GM18511 (cell line): ENCODE results near the gene TRAK1.

Experiments
- ATAC-seq: cut with Tn5 transposase; IDR thresholded peaks from one replicate; pipeline ENCODE4 v1.9.1; 2021; ENCODE audit warnings: mild to moderate bottlenecking, moderate library complexity; ENCODE audit not compliant: unreplicated experiment

TRAK1 gene

DNA sequence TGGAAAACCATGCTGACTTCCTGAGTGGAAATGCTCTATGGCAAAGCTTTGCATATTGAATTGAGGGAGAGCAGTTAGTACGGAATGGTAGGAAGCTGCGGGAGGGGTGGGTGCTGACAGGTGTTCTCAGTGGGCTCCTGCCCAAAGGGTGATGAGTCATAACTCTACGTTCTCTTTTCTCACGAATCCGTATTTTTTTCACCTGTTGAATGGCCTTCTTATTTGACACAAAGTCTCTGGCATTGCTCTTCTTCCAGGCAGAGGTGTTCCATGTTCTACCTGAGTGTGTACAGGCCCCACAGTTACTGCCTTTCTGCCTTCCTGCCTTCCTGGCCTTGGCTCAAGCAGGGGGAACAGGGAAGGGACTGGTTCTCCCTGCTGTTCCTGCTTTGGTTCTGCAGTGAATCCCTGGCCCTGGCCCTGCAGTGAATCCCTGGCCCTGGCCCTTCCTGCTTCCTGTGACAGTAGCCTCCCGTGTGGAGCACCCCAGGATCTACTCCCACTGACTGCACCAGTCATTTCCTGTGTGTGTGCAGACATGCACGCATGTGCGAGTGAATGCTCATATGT is 31.9 kb downstream of the TRAK1 start:
- peak; percentile 59 for ATAC-seq

- ATAC-seq, result no peak
Measured at GRCh38 chr3:42123824-42124658, 32.9 kb downstream of the TRAK1 start.

GRCh38 chr3:42127226-42127625 is 36.1 kb downstream of the TRAK1 start:
- ATAC-seq, result no peak

GRCh38 chr3:42128526-42128925 is 37.4 kb downstream of the TRAK1 start:
- ATAC-seq, result no peak

DNA sequence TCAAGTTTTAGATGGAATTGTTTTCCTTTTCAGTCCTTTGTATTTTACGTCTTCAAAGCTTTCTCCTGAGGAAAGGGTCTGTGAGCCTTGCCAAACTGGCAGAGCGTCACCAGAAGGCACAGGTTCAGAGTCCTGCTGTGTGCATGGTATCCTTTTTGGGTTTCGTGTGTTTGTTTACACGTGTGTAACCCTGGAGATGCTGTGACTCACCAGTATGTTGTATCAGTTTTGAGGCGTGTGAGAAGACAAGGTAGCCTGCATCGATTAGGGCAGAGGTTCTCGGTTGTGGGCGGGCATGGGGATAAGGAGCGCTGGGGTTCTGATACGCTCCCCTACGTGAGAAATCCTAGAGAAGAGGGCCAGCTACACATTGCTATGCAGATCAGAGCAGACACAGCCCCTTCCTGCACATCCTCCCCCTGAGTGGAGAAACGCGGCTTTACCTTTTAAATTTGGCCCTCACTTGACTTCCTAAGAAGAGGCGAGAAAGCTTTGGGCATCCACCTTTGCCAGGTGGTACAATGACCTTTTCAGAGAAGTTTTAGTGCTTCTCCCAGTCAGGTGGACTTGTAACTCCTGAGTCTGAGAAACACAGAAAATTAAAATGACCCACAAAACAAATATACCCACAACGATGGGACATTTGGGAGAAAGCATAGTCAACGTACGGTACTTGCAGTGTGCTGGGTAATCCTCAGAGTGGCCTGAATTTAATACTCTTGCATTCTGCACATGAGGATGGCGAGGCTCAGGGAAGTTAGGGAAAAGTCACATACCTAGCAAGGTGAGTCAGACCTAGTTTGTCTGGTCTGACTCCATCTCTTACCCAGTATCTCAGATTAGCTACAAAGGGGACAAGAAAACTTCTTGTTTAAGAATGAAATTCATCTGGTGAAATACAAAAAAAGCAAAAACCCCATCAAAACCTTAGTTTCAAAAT is 38.1 kb downstream of the TRAK1 start:
- no peak for ATAC-seq

GRCh38 chr3:42130007-42130328 is 38.8 kb downstream of the TRAK1 start:
- ATAC-seq, result no peak

- ATAC-seq, result no peak
Measured at GRCh38 chr3:42130329-42131070, 39.3 kb downstream of the TRAK1 start.

DNA sequence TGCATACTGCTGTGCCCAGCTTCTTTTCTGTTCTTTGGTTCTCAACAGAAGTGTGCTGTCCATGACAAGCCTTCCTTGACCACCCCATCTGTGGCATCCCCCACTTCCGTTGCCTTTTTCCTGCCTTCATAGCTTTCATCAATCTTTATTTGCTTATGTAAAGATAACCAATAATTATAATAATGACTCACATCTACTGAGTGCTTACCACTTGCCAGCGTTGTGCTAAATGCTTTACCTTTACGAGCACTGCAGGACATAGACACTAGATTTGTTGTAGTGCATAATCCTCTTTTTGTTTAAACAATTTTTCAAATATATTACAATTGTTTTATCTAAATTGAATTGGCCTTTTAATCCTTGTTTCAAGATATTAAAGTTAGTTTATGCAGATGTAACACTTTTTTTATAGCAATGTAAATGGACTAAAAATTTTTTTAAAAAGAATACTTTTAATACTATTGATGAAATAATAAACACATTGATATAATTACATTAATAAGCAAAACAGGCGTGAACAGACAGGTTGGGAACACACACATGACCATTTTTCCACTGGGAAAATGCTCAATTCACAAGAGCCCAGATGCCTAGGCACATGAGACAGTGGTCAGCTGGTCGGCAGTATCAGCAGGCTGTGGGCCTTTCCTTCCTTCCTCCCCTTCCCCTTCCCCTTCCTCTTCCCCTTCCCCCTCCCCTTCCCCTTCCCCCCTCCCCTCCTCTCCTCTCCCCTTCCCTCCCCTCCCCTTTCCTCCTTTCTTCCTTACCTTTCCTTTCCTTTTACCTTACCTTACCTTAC is 42.5 kb downstream of the TRAK1 start:
- no peak for ATAC-seq

- no peak for ATAC-seq
Measured at GRCh38 chr3:42134867-42135464, 43.8 kb downstream of the TRAK1 start.

DNA sequence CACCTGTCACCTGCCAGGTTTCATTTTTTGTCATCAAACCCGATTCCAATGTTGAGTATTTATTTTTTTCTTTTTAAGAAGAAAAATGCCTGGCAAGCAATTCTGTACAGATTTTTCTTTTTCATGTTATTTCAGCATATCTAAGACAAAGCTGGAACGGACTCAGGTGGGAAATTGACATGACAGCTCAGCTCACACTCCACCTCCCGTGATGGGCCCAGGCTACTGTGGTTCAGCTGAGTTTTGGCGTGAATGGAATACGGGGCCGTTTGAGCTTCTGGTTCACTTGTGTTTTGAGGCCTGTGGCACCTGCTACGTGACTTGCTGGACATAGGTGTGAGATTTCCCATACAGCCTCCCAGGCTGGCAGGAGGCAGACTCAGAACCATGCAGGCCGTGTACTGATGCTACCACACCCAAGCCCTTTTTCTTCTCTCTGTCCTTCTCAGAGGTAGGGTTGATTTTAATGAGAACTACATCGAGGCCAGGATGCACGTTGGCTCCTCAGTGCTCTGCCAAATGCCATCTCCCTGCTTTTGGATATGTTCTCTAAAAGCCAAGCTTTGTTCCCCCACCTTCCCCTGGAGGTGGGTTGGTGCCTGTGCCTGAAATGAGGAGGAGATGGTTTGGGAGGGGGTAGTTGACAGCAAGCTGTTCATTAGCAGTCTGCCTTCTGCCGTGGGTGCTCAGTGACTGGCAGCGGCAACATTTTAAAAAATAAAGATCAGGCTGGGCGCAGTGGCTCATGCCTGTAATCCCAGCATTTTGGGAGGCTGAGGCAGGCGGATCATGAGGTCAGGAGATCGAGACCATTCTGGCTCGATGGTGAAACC is 48.7 kb downstream of the TRAK1 start:
- no peak for ATAC-seq

GRCh38 chr3:42140665-42141203 is 49.6 kb downstream of the TRAK1 start:
- ATAC-seq, result no peak

- no peak for ATAC-seq
Measured at GRCh38 chr3:42143440-42143839, 52.3 kb downstream of the TRAK1 start.

DNA sequence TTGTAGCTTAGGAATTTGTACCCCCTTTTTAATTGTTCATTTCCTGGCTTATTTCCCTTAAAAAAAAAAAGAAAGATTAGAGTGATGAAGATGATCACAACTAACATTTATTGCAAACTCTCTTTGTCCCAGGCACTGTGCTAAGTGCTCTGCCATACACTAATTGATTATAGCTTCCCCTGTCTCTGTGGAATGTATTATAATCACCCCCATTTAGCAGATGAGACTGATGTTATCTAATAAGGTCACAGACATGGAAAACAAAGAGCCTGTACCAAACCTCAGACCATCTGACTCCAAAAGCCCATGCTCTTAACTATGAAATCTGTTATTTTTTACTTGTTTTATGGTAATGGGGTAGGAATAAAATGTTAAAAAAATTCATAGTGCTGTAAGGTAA is 53.1 kb downstream of the TRAK1 start:
- ATAC-seq, result no peak

DNA sequence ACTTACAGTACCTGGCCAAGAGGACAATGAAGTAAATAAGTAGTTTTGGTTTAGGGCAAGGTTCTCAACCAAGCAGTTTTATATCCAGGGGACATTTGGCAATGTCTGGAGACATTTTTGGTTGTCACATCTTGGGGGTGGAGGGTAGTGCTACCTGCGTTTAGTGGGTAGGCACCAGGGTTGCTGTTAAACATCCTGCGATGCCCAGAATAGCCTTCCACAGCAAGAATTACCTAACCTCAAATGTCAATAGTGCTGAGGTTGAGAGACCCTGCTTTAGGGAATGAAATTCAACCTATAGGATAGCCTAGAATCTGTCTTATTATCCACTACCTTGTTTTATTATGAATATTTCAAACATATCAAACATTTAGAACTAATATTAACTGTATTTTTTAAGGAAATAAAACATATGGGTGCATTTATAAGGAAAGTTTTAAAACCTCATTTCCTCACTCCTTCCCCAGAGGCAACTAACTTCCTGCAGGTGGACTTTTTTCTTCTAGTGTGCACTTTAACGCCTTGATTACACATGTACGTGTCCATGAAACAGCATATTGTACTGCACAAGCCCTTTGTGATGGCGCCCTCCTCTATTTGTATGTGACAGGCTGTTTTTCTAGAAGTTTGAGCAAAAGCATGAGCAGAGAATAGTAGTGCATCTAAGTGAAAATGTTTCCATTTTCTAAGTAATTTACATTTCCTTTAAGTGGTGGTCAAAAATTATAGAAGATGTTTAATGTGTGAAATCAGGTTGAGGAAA is 57.1 kb downstream of the TRAK1 start:
- ATAC-seq, result no peak

DNA sequence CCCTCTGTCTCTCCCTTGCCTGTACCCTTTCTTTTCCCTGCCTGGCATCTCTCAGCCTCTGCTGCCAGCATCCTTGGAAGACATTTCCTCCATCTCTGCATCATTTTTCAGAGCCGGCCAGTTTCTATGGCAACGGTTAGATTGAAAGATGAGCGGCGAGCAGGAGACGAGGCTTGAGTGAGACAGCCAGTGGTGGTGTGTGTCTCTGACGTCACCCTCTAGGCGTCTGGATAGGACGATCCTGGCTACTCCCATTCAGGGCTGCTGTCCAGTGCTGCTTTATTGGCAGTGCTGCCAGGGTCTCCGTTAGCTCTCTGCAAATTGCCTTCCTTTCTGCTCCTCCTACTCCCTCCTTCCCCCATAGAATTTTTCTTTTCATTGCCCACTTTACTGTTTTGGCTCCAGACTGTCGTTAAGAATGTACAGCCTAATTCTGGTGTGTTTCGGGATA is 57.9 kb downstream of the TRAK1 start:
- ATAC-seq, result no peak

DNA sequence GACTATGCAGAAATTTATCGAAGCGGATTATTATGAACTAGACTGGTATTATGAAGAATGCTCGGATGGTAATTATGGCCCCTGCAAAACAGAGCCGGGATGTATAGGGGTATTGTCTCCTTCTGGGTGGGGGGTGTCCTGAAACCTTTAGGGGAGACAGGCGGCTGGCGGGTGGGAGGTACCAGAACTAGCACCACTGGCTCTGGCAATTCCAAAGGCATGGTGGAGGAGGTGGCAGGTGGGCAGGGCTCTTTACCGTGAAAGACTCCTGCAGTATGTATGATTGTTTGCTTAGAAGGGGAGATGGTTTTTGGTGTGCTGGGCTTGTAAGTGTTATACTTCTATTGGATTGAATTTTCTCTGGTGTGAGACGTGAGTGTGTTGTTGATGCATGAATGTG is 58.4 kb downstream of the TRAK1 start:
- ATAC-seq, result no peak

DNA sequence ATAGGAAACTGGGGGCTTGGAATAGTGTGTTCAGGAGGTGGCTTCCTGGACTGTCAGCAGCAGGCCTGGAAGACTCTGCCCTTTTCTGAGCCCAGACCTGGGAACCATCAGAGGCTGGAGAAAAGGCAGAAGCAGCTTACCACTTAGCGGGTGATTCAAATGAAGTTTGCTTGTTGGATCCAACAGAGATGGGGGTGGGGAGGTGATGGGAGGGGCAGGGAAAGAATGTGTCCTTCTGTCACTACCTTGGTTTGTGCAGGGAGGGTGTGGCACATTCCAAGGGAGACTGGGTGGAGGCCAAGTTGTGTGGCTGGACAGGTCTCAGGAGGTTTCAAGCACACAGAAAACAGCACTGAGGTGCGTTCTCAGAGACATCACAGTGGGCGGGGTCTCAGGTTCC is 58.8 kb downstream of the TRAK1 start:
- ATAC-seq, result no peak
